Measurements from ENCODE around the gene EXOC1L.

Gene EXOC1L

DNA sequence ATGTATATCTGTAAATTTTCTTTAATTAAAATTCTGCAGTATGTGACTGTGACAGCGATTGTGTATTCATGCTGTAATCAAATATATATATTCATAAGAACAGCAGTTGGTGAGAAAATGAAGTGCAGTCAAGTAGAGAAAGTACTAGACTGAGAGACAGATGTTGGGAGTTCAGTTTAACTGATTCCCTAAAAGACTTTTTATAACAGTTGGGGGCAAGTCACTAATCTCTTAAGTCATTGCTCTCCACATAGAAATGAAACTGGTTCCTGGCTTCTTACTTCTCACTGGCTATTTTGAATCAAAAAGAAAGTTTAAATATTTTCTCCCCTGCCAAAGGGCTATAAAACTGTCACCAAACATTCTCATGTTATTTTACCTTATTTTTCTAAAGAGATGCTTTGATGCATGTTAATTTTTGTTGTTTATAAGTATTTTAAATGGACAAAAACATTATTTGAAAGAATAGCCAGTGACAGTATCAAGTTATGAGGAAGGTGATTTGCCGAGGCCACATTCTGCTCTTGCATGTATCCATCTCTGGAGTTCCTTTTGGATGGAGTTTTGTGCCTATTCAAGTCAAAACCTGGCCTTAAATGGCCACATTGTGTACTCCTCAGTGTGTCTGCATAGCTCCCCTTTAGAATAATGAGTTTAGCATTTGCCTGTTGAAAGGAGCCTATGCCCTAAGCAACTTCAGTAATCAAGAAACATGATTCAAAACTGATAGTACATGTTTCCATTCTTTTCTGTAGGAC, 64.7 kb downstream of the EXOC1L start:
- no peak for DNase-seq (ENCODE audit: low read depth, low spot score)

DNA sequence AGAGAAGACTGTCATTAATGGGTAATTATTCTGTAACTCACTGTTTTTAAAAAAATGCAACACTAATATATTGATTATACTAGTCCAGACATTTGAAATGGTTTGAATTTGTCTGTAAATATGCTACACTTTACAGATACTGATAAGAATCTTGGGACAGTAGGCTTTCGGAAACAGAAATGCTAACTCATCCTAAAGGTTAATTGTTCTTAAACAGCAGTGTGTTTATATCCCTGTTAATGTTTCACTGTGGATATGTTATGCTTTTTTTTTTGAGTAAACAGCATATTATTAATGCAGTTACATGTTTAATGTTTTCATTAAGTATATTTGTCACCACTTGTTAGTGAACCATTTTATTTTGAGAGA, 65.2 kb downstream of the EXOC1L start:
- DNase-seq (ENCODE audit: low read depth, low spot score) = no peak

All from activated CD4-positive, CD25-positive, alpha-beta regulatory T cell treated with anti-CD3 and anti-CD28 coated beads, Interleukin-2, amount 50 U/mL, for 16 hours (primary cell).